NCI-H1694 (cell line): ENCODE results near the gene SCAI.
"Not testable (repeated sequence)": the region's sequence is repeated elsewhere in the genome, so short reads cannot be mapped to it uniquely, and the experiment has no call there.

Source experiments
- DNase-seq: peaks from one replicate; lab custom pipeline; 2025; lab: John Stamatoyannopoulos, UW

The SCAI gene

DNA sequence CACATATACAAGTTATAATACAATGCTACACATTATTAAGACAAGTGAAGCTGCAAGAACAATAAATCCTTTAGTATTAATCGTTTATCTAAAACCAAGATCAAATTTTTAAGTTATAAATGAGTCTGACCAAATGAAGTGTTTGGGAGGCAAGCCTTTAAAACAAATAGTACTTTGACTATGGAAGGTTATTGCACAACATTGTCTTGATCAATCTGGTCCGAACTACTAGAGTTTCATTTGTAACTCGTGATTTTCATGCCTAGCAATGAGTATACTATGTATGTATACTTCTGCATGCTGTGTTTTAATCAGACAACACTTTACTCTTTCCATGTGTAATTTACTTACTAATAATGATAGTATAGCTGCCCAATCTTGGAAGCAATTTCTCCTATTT is 115.3 kb downstream of the SCAI start:
- DNase-seq = no peak

DNA sequence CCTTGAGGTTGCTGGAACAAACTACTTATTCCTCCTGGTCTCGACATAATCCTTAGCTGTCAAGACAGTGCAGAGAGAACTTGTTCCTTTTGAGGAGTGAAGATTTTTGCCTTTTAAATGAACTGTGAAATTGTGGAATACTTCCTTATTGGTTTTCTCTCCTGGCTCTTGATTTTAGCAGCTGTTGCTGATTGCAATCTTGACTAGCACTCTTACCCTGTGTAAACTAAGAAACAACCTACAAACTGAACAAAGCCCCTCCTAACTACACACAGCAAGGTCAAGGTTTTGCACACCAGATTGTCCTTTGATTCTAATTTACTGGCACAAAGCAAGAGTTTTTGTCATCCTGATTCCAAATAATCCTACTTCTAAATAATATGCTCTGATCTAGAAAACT is 118.4 kb downstream of the SCAI start:
- DNase-seq = no peak

DNA sequence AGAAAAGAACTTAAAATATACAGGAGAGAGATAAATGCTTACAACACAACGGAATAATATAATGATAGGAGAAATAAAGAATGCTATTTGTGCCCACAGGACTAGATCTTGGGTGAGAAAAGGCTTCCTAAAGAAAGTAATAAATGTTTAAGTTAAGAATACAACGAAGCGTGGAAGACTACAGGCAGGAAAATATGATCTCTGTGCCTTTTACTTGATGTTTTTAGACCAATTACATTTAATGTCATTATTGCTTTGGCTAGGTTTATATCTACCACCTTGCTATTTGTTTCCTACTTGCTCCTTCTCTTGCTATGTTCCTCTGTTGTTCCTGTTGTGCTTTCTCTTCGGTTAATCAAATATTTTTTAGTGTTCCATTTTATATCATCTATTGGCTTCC is 122.3 kb downstream of the SCAI start:
- no peak for DNase-seq

DNA sequence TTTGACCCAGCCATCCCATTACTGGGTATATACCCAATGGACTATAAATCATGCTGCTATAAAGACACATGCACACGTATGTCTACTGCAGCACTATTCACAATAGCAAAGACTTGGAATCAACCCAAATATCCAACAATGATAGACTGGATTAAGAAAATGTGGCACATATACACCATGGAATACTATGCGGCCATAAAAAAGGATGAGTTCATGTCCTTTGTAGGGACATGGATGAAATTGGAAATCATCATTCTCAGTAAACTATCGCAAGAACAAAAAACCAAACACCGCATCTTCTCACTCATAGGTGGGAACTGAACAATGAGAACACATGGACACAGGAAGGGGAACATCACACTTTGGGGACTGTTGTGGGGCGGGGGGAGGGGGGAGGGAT is 127.7 kb downstream of the SCAI start:
- not testable (repeated sequence) for DNase-seq

DNA sequence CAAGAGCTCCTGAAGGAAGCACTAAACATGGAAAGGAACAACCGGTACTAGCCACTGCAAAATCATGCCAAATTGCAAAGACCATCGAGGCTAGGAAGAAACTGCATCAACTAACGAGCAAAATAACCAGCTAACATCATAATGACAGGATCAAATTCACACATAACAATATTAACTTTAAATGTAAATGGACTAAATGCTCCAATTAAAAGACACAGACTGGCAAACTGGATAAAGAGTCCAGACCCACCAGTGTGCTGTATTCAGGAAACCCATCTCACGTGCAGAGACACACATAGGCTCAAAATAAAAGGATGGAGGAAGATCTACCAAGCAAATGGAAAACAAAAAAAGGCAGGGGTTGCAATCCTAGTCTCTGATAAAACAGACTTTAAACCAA is 131.3 kb downstream of the SCAI start:
- DNase-seq = not testable (repeated sequence)

GRCh38 chr9:125008599-125008998 is 134.7 kb downstream of the SCAI start:
- DNase-seq = no peak

- no peak for DNase-seq
These were observed 140.0 kb downstream of the SCAI start for GRCh38 chr9:125003332-125003731.

- DNase-seq = no peak
These were observed 159.6 kb downstream of the SCAI start for GRCh38 chr9:124983698-124984097.

DNA sequence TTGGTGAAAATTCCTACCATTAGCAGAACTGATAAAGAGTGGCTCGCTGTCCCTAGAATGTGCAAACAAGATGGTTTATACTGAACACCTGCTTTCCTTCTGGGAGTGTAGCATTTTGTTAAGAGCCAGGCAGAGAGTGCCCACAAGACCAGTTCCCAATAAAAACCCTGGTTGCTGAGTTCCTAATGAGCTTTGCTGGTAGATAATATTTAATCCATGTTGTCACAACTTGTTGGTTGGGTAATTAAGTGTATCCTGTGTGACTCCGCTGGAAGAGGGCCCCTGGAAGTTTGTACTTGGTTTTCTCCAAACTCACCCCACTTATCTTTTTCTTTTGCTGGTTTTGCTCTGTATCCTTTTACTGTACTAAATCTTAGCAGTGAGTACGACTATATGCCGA is 162.9 kb downstream of the SCAI start:
- DNase-seq = no peak

- no peak for DNase-seq
These were observed 168.2 kb downstream of the SCAI start for GRCh38 chr9:124975131-124975530.

DNA sequence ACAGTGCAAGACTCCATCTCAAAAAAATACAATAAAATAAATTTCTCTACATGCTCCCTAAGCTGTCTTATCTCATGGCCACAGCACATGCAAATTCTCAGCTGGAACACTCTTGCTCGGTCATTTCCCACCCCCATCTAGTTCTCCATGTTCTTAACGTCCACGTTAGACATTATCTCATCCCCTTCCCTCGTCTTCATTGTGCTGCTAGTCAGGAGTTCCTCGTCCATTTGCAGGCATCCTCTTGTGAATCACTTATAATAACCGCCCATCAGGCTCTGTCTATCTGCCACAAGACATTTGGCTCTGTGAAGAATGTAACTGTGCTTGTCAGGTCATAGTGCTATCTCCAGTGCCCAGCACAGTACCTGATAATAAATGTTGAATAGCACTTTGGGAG is 169.5 kb downstream of the SCAI start:
- DNase-seq = no peak

GRCh38 chr9:124972241-124972770 is 171.0 kb downstream of the SCAI start:
- no peak for DNase-seq

DNA sequence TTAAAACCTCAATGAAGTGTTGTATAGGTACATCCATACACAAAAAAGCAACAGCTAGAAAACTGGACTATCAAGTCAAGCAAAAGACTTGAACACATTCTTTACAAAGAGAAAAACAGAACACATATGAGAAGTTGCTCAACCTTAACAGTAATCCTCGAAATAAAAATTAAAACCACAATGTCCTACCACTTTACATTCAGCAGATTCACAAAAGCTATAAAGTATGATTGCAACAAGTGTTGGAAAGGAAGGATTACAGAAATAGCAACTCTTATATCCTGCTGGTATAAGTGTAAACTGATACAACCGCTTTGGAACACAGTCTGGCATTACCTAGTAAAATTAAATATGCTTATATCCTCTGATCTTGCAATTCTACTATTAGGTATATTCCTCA is 173.9 kb downstream of the SCAI start:
- no peak for DNase-seq

GRCh38 chr9:124968238-124968637 is 175.1 kb downstream of the SCAI start:
- DNase-seq = no peak

DNA sequence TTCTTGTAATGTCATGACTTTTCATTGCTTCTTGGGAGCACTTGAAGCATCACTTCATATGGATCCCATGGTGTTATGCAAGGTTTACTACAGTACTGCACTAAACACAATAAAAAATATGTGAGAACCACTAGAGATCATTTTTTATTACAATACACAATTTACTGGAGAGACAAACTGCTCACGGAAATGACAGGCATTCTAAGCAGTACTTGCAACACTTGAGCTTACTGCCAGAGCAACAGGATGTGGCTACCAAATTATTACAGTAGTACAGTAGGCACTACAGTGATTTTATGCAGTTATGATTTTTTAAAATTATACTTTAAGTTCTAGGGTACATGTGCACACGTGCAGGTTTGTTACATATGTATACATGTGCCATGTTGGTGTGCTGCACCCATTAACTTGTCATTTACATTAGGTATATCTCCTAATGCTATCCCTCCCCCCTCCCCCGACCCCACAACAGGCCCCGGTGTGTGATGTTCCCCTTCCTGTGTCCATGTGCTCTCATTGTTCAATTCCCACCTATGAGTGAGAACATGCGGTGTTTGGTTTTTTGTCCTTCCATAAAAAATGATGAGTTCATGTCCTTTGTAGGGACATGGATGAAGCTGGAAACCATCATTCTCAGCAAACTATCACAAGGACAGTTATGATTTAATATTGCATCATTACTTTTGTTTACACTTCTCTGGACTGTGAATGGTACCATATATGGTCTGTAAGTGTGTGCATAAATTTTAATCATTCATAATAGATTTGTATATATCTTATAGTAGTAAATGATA is 177.4 kb downstream of the SCAI start:
- DNase-seq = not testable (repeated sequence)

- no peak for DNase-seq
These were observed 178.7 kb downstream of the SCAI start for GRCh38 chr9:124964604-124965003.

GRCh38 chr9:124964056-124964455 is 179.3 kb downstream of the SCAI start:
- no peak for DNase-seq

DNA sequence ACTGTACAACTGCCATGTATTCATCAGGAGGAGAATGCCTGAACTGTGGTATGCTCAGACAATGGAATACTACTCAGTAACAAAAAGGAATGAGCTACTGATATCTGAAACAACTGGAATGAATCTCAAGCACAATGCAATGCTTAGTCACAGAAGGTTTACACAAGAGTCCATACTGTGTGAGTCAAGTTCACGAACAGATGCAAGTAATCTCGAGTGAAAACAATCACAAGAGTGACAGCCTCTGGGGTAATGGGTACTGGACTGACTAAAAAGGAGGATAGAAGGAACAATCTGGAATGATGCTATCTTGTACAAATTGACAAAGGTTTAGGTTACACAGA is 182.9 kb downstream of the SCAI start:
- DNase-seq = no peak

DNA sequence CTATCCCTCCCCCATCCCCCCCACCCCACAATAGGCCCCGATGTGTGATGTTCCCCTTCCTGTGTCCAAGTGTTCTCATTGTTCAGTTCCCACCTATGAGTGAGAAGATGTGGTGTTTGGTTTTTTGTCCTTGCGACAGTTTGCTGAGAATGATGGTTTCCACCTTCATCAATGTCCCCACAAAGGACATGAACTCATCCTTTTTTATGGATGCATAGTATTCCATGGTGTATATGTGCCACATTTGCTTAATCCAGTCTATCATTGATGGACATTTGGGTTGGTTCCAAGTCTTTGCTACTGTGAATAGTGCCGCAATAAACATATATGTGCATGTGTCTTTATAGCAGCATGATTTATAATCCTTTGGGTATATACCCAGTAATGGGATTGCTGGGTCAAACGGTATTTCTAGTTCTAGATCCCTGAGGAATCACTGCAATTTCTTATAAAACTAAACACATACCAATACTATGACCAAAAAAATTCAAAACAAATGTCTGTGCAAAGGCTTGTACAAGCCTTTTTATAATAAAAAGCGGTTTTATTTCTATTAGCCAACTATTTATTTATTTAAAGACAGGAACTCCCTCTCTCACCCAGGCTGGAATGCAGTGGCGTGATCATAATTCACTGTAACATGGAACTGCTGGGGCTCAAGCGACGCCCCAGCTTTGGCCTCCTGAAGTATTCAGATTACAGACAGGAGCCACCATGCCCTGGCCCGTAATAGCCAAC is 183.5 kb downstream of the SCAI start:
- not testable (repeated sequence) for DNase-seq

DNA sequence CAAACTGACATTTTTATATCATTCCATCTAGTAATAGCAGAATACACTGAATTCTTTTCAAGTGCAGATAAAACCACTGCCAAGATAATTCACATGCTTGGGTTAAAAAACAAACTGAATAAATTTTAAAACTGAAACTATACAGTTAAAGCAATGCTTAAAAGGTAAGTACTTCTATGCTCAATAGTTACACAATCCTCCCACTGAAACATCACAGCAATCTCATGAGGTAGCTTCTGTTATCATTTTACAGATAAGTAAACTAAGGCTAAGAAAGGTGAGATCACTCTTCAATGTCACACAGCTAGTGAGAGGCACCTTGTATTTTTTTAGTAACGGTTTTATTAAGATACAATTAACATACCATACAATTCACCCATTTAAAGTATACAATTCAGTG is 189.1 kb downstream of the SCAI start:
- DNase-seq = no peak

DNA sequence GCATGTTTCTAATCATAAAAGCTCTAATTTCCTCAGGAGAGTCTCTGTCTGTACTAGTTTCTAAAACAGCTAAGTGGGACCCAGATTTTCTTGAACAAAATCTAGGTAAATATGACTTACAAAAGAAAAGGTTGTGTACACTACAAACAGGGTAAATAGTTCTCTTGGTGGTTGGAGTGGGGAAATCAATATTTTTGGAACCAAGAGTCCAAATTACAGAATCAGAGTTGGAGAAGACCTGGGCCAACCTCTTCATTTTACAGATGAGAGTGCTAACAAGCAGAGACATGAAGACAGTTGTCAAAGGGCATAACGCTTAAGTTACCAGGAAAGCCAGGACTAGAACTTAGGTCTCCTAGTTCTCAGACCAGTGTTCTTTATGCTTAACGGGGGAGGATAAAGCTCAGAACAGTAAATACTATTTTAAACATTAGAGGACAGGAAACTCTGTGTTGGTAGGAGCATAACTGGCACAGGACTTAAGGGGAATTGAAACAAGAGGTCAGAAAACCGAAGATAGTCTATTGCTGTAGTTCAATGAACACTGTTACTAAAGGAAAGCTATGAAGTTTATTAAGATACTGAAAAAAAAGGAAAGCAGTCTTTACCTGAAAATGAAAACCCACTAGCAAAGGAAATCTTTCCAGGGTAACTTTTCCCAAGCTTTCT is 193.1 kb downstream of the SCAI start:
- DNase-seq = no peak

- no peak for DNase-seq
These were observed 193.9 kb downstream of the SCAI start for GRCh38 chr9:124949387-124949786.
